HepG2 (cell line): ENCODE results near the gene PGP. TPM values are rescaled to one million over a fixed set of nuclear protein-coding genes. Genes with fewer than 3 reads are reported as not detected.

ENCODE experiments used
- ATF7 ChIP-seq, 2 experiments: fragments of 450-650 bp in 1 of 2; sonication (generic) in 1 of 2; formaldehyde crosslinking in 1 of 2; IDR thresholded peaks; 2 replicates each; pipeline versions ENCODE4 v1.4.0 to v1.6.1; 2016 to 2020; ENCODE audit warnings: antibody characterized with exemption in 1 of 2, mild to moderate bottlenecking in 1 of 2, missing genetic modification reagents in 1 of 2
- CENPBD1 ChIP-seq: sonication (generic); formaldehyde crosslinking; IDR thresholded peaks from 2 replicates; pipeline ENCODE4 v1.8.0; 2022; ENCODE audit warnings: missing genetic modification reagents, low read depth, mild to moderate bottlenecking, borderline replicate concordance
- CSRNP1 ChIP-seq: sonication (generic); formaldehyde crosslinking; IDR thresholded peaks from 2 replicates; pipeline ENCODE4 v1.8.1; 2023; ENCODE audit warnings: mild to moderate bottlenecking, missing genetic modification reagents
- FOXP1 ChIP-seq, 2 experiments: fragments of 450-650 bp in 1 of 2; IDR thresholded peaks; 2 replicates each; pipeline ENCODE4 v1.6.1; 2017 to 2018; ENCODE audit warnings: antibody characterized with exemption in 1 of 2
- HMGXB3 ChIP-seq: sonication (generic); formaldehyde crosslinking; IDR thresholded peaks from 2 replicates; pipeline ENCODE4 v1.4.0; 2020; ENCODE audit warnings: missing genetic modification reagents, borderline replicate concordance
- LRRFIP1 ChIP-seq: sonication (generic); formaldehyde crosslinking; conservative IDR thresholded peaks from 2 replicates; pipeline ENCODE4 v1.4.0; 2020; ENCODE audit warnings: missing genetic modification reagents
- MXD1 ChIP-seq: sonication (generic); formaldehyde crosslinking; IDR thresholded peaks from 2 replicates; pipeline ENCODE4 v1.4.0; 2020; ENCODE audit warnings: mild to moderate bottlenecking, missing genetic modification reagents
- PRMT3 ChIP-seq: sonication (generic); formaldehyde crosslinking; IDR thresholded peaks from 2 replicates; pipeline ENCODE4 v1.8.1; 2022; ENCODE audit warnings: low read depth, mild to moderate bottlenecking, moderate library complexity, missing genetic modification reagents, borderline replicate concordance
- STAG1 ChIP-seq: sonication (generic); formaldehyde crosslinking; IDR thresholded peaks from 2 replicates; pipeline ENCODE4 v1.4.0; 2020; ENCODE audit warnings: missing genetic modification reagents
- ZMAT3 ChIP-seq: sonication (generic); formaldehyde crosslinking; conservative IDR thresholded peaks from 2 replicates; pipeline ENCODE4 v1.7.0; 2021; ENCODE audit warnings: missing genetic modification reagents
- ZNF275 ChIP-seq: sonication (generic); formaldehyde crosslinking; IDR thresholded peaks from 2 replicates; pipeline ENCODE4 v1.8.0; 2022; ENCODE audit warnings: missing genetic modification reagents, mild to moderate bottlenecking, inconsistent platforms, borderline replicate concordance
- ZNF546 ChIP-seq: sonication (generic); formaldehyde crosslinking; conservative IDR thresholded peaks from 2 replicates; pipeline ENCODE4 v1.8.1; 2023; ENCODE audit warnings: mild to moderate bottlenecking, missing genetic modification reagents
- ZNF639 ChIP-seq: conservative IDR thresholded peaks from 2 replicates; pipeline ENCODE4 v1.6.1; 2018; ENCODE audit warnings: missing genetic modification reagents
- ZNF644 ChIP-seq: IDR thresholded peaks from 2 replicates; pipeline ENCODE4 v1.6.1; 2016; ENCODE audit warnings: low read depth
- polyA plus RNA-seq, 8 experiments: library from polyadenylated mRNA; depleted of rRNA in 3 of 8; stranded (reverse) in 7 of 8; unstranded in 1 of 8; fragments of >200 nt; fragmentation: Illumina TruSeq in 4 of 8; extraction: Trizol in 4 of 8; gene quantifications; 2 replicates each; pipeline versions ENCODE4 v1.2.1 to v1.2.3, GENCODE V29; 2011 to 2016; ENCODE audit warnings: low read depth in 4 of 8, missing spikeins in 1 of 8, mixed read lengths in 1 of 8; ENCODE audit not compliant: insufficient read depth in 1 of 8
- total RNA-seq, 5 experiments: library from RNA; depleted of rRNA; stranded (reverse); fragments of >200 nt; fragmentation: Illumina TruSeq; extraction: Trizol; gene quantifications; 2 replicates each; pipeline ENCODE4 v1.2.3, GENCODE V29; 2016; ENCODE audit warnings: low read depth in 1 of 5

Gene PGP
- total and polyA plus RNA-seq, 2 of the 13 experiments (the other 11 are each of a cell fraction or from before 2014, with no cell fraction given) = 7.3 to 18.3 TPM

GRCh38 chr16:2251296-2252111, 36.9 kb upstream of the PGP start, which contains the start of gene ECI1 (continued):
- TF ChIP-seq ZNF275 (CRISPR knock-in tag) (peak; percentile 69; the same call in 1 of the 2 replicates), HMGXB3 (CRISPR knock-in tag) (peak; percentile 78; the same call in 1 of the 2 replicates), ZNF639 (no peak), MXD1 (CRISPR knock-in tag) (peak; percentile 76), CENPBD1 (CRISPR knock-in tag) (no peak), CSRNP1 (peak; percentile 89), ATF7 (IDR thresholded peaks at IDR 0.05) (no peak), ATF7 (CRISPR knock-in tag; IDR thresholded peaks at IDR 0.05) (peak; percentile 47), ZMAT3 (CRISPR knock-in tag) (peak; percentile 72), ZNF546 (CRISPR knock-in tag) (peak; percentile 40; the same call in 1 of the 2 replicates), STAG1 (CRISPR knock-in tag) (peak; percentile 79), FOXP1 (IDR thresholded peaks at IDR 0.05) (no peak), FOXP1 (CRISPR knock-in tag; IDR thresholded peaks at IDR 0.05) (no peak), ZNF644 (CRISPR knock-in tag) (no peak), LRRFIP1 (no peak), PRMT3 (CRISPR knock-in tag) (no peak)
